GM21423 (cell line): ENCODE results near the gene TAP1.
A peak's percentile ranks its signal among the peaks of the same experiment; 100 is the strongest.

Experiments
- ATAC-seq: cut with Tn5 transposase; IDR thresholded peaks from one replicate; pipeline ENCODE4 v1.9.1; 2021; ENCODE audit warnings: mild to moderate bottlenecking, moderate library complexity; ENCODE audit not compliant: unreplicated experiment

Gene TAP1

DNA sequence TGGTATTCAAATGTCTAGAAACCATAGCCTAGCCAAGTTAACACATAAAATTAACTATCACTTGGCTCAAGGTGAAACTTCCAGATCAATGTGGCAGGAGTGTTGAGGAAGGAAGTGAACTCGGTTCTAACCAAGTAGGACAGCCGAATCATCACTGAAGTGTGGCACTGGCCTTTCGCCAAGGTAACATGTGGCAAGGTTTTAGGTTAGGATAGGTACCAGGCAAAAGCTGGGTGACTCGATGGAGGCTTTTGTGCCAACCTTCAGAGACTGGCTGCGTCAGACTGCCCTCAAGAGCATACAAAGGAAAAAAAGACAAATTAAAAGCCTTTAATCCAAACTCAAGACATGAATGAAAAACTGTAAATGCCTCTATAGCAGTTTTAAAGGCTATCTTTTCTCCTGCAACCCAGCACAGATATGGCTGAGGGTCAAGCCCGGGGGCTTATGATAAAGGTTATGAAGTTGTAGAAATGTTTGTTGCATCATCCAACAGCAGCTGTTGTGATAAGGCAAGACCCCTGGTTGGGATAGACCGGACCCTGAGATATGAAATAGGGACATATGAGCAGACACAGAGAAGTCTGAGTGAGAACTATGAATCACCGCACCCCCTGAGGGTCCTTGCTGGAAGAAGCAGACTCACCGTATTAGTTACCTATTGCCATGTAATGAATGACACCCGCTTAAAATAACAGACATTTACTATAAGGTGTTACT lies 12.4 kb upstream of the TAP1 start:
- ATAC-seq = no peak

DNA sequence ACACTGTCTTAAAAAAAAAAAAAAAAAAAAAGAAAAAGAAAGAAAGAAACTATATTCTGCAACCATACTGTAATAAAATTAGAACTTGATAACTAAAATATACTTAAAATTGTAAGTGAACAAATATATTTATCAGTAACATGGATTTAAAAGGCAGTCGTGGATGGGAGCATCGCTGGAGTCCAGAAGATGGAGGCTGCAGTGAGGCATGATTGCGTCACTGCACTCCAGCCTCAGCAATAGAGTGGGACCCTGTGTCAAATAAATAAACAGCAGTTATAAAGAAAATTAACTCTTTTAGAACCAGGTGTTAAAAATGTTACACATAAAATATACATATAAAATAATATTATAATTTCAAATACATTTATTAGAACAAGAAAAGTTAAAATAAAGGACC lies 9.2 kb upstream of the TAP1 start:
- ATAC-seq = no peak

DNA sequence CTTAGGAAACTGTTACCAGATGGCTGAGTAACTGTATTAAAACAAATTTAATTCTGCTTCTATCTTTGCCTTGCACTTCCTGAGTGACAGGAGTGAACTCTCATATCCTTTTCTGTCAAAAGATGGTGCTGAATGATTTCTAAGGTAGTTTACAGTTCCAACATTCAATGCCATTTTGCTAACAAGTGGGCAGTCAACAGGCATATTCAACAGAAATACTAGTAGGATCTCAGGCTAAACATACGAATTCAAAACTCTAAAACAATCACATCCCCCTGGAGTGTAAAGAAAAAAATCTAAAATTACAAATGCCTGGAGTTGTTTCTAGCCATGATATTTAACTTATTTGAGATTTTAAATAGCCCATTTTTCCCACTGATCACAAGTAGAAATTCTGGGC lies 7.2 kb upstream of the TAP1 start:
- no peak for ATAC-seq

DNA sequence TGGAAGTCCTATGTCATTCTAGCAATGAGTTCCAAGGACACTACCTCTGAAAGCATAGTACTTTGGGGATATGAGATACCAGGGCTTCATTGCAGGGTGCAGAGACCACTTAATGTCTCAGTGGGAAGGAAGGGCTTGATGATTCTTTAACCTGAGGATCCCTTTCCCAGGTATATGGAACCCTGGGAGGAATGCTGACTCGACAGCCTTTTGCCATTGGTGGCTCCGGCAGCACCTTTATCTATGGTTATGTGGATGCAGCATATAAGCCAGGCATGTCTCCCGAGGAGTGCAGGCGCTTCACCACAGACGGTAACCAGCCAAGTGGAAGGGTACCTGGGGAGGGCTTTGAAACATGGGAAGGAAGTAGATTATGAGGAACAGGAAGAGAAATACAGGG lies 4.7 kb upstream of the TAP1 start:
- no peak for ATAC-seq

DNA sequence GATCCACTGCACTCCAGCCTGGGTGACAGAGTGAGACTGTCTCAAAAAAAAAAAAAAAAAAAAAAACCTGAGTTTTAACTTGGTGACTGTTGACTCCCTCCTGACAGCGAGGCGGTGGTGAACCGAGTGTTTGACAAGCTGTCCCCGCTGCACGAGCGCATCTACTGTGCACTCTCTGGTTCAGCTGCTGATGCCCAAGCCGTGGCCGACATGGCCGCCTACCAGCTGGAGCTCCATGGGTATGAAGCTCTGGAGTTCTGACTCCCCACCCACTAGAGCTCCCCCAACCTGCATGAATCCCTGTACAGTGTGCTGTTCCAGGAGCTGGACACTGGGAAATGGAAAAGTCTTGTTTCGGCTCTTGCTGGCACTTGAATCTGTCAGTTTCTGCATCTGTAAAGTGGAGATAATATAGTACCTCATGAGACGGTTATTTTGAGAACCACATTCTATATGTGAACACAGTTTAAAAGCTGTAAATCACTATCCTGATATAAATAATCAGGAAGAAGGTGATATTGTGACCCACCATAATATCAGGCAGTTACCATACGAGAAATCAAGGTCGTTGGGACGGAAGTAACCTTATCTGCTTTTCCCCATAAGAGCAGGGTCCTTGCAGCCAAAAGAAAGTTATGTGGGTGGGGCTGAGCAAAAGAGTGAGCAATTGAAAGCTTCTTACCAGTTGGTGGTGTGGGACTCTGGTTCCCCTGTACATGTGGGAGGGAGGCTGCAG lies 3.8 kb upstream of the TAP1 start:
- no peak for ATAC-seq

DNA sequence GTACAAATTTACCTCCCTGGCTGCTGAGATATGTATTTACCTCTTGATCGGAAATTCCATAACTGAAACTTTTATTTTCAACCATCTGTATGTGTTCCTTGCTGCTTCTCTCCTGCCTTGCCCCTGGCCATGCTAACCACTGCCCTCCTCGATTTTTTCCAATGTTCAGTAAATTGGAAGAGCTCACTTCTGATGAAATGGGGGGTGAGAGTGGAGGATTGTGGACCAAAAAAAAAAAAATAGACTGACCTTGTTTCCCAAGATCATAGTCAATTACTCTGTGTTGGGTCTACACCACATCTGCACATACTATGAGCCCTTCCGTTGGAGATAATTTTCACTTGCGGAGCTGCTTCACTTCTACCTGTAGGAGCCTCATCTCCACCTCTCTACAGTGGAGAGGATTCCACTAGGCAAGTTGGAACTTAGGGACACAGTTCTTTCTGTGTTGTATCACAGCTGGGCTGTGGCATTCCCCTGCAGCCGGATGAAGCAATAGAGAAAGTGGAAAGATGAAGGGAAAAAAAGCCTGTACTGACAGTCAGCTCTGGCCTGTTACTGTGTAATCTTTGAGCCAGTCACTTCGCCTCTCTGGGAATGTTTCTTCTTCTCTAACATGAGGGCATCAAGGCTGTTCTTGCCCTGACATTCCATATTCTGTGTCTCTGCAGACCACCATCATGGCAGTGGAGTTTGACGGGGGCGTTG lies 2.1 kb upstream of the TAP1 start:
- ATAC-seq = no peak

DNA sequence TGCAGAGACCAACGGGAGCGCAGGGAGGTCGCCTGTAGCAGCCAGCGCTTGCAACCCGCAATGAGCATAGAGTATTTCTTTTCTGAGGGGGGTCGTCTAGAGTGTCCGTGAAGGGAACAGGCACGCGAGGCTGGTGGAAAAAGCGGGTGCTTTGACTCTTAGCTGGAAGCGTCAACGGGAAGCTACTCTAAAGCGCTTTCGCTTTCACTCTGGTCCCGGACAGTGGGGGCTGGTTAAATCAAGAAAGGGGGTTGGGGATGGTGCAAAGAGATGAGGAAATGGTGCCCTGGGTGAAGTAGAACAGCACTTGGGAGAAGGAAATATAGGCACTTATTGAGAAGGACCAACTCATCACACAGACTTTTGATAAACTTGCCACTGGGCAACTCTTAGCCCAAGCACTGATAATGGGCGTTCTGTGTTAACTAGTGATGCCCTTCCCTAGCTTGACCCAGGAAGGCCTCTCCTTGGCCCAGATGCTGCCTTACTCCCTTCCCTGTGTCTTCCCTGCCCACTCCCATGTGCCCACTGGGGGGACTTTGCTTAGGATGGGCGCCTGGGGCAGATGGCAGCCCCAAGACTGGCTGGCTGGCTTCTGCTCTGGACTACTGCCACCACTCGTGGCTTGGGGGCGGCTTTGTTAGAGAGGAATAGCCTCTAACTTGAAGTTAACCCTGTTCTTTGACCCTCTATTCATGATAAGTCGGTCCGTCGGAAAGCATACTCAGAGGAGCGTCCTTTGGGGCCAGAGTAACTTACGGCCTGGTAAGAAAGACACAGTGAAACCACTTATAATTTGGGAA lies 1.1 kb upstream of the TAP1 start:
- ATAC-seq = peak; percentile 15

DNA sequence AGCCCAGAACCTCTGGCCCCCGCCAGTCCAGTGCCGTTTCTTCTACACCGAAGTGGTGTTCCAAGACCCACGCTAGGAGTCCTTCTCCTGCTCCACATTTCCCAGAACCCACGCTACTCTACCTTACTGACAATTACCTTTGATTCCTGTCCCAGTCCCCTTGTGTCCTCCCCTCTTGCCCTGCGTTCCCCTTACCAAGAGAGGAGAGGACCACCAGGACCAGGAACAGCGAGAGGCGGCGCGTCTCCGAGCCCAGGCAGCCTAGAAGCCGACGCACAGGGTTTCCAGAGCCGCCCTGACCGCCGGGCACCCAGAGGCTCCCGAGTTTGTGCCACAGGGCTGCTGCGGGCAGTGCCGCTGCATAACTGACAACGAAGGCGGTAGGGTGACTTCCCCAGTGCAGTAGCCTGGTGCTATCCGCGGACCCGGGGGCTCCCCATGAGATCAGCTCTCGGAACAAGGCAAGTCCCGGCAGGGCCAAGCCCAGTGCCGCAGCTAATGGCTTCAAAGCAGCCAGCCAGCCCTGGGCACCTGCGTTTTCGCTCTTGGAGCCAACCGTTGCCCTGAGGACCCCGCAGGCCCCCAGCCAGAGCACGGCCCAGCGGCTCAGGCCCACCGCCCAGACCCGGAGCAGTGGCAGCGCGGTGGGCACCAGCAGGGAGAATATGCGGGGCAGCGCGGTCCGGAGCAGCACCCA lies 512 bp downstream of the TAP1 start:
- ATAC-seq = peak; percentile 16

DNA sequence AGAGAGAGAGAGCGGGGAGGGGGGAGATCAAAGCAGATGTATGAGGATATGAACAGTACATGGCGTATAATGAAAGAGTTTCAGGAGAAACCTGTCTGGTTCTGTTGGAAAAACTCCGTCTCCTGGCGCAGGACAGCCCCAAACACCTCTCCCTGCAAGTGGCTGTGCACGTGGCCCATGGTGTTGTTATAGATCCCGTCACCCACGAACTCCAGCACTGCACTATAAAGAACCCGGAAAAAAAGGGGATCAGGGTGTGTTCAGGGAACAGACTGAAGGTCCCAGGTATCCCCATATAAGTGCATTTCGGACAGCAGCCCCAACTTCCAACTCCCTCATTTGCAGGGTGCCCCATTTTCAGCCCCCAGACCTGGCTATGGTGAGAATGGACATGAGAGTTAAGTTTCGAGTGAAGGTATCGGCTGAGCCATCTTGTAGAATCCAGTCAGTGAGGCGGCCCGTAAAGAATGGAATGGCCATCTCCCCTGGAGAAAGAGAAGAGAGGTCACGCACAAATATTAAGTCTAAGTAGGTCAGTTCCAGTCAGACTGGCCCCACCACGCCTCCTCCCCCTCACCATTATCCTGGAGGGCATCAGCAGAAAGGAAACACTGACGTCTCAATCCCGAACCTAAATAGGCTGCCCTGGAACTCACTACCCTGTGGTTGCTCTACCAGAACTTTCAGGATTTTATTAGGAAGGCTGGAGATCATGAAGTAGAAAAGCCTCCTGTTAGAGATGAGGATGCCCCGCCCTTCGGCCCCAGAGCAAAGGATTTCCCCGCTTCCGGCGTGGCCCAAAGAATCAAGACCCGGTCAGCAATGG lies 1.3 kb downstream of the TAP1 start:
- ATAC-seq = no peak

DNA sequence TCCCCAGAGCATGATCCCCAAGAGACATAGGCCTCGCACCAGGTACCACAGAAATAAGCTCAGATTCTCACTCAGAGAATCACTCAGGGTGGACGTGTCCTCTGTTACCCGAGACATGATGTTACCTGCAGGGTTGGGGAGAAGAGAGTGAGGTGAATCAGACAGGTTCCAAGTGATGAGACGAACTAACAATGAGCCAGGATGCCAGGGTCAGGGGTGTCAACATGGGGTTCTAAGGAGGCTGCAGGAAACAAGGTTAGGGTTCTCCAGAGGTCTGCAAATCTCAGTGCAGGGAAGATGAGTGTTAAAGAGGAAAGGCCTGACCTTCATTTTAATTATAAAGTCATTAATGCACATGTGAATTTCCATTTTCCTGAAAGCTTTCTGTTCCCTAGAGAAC lies 2.5 kb downstream of the TAP1 start:
- no peak for ATAC-seq

DNA sequence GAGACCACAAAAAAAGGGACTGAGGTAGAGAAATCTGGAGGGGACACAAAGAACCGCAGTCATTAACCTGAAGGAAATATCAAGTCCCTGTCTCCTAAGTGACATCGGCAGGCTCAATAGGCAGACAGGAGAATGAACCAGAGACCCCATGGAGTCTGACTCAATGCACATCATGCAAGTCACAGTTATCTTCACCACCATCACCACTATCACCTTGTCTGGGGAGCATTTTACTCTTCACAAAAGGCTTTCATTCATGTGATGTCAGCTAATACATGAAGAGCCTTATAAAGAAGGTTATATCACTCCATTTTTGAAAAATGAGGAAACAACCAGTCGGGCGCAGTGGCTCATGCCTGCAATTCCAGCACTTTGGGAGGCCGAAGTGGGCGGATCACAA lies 4.4 kb downstream of the TAP1 start:
- ATAC-seq = no peak

DNA sequence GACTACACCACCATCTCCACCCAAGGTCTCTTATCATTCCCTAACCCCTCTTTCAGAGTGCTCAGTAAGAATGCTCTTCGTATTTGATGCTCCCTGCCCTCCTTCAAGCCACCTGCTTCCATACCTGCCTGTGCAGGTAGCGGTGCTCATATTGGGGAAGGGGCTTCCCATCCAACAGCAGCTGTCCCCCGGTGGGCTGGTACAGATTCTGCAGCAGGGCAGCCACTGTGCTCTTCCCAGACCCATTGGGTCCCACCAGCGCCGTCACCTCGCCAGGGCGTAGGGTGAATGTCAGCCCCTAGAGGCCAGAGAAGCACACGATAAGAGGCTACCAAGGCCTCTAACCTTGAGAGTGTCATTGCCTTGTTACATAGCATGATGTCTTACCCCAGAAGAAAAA lies 5.7 kb downstream of the TAP1 start:
- no peak for ATAC-seq

DNA sequence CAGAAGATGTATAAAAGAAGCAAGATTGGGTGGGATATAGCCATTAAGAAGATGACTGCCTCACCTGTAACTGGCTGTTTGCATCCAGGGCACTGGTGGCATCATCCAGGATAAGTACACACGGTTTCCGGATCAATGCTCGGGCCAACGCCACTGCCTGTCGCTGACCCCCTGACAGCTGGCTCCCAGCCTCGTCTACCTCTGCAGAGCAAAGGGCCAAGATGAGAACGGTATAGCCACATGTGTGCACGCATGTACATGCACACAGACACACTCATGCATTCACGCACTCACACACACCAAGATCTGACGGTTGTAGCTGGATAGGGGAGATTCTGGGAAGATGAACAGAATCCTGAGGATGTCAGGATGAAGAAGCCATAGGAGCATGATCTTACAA lies 6.5 kb downstream of the TAP1 start:
- no peak for ATAC-seq

DNA sequence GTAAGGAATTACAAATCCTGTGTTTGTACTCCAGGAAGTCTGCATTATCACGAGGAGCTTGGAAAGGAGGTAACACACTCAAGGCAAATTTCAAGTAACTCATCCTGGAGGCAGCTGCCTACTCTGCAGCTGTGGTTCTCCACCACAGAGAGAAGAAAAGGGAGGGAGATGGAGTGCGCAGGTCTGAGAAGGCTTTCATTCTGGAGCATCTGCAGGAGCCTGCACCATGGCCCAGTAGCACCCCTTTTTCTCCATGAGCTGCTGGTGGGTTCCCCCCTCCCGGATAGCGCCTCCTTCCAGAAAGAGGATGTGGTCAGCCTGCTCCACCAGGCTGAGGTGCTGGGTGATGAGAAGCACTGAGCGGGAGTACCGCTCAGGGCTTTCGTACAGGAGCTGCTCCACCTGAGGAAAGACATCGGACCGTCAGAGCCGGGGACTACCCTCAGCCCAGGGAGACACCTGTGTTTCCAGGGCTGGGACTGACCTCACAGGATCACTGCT lies 8.1 kb downstream of the TAP1 start:
- no peak for ATAC-seq

DNA sequence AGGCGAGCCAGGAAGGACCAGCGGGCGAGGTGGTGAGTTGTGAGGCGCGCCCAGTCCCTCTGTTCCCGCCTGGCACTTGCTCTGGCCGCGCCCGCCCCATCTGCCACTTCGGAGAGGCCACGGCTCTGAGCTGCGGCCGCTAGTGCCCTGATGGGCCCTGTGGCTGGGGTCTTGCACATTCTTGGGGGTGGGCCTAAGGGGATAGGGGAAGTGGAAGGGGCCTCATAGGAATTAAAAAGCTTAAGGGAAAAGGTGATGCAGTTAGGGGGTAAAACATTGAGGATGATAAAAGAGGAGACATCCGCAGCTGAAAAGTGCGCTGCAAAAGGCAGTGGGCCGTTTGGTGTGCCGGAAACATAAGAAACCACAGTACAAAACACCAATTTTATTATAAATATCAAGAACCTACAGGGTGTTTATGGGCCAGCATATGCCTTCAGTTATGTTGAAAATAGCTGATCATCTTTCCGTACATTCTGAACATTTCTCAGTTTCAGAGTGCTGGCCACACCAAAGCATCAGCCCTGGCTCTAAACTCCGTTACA lies 8.6 kb downstream of the TAP1 start:
- ATAC-seq = no peak

DNA sequence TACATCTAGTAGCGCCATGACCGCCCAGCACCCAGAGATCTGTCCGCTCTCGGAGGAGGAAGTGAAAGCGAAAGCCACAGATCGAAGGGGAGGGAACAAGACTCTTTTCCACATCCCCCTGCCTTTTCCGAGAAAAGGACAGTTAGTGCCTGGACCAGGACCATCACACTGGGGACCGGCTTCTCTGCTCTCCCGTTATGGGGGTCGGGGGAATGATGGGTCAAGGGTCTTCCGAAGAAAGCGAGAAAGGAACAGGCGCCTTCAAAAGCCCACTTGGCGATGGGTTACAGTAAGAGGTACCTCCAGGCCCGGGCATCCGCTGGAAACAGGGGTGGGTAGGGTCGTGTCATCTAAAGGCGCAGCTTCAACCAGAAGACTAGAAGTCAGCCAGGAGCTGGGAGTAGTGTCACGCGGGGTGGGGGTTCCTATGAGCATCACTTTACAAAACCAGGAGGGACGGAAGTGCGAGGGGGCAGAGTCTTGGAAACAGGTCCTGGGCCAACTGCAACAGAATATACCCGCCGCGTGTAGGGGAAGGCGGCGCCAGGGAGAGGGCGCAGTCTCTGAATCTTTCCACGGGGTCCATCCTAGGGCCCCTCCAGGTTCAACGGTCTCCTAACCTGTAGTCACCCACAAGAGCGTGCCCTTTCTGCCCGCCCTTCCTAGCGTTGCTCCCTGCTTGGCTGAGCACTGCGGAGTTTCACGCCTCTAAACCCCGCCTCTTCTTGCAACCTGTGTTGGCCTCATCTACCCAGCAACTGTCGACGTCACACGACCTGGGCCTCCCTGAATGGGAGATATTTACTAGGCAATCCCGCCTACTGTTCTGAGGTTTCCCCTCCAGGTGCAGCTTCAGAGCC lies 9.3 kb downstream of the TAP1 start, which contains the start of gene PSMB8:
TSS of gene PSMB8 (minus strand) at position 69 of the 860 bp plus-strand sequence. CDS start at position 18, 51 bp downstream.
- ATAC-seq = peak; percentile 72

DNA sequence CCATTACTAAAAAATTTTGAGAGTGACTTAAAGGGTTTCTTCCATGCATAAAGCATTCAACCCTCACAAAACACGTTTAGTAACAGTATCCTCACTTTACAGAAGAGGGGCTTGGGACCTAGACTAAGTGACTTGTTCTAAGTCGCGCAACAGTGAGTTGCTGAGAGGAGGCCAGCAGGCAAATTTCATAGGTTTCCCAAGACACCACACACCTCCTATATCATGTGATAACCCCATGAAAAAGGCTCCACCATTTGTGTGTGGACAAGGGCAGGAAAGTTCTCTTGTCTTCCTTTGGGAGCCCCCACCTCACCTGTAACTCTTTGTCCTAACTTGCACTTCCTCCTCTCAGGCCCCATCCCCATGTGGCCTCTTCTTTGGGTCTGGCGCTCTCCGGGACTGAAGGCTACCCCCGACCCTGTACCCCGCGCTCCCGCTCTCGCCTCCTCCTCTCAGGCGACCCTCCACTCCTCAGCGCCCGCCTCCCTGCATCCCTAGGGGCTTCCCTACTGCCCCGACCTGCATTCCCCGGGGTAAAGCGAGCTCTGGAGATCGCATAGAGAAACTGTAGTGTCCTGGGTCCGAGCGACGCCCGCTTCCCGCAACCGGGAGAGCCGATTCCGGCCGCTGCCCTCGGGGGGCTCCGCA lies 10.0 kb downstream of the TAP1 start:
- ATAC-seq = no peak

DNA sequence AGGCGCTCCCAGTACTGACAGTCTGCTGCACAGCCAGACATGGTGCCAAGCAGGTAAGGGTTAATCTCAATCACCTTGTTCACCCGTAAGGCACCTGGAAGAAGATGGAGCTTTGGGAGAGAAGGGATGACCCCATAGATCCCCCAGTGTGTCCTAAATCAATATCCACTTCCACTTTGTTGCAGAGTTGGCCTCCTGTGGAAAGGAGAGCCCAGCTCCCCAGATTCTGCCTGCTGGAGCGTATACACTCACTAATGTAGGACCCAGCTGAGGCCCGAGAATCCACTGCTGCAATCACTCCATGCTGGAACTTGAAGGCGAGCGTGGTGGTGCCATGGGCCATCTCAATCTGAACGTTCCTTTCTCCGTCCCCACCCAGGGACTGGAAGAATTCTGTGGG lies 10.8 kb downstream of the TAP1 start:
- ATAC-seq = no peak
